Lung (tissue), 12 donors: ENCODE data around the gene SETBP1. TPM values are rescaled to one million over a fixed set of nuclear protein-coding genes. Genes with fewer than 3 reads are reported as not detected.

Experiments used
- ATAC-seq: fragments of 200-7000 bp; cut with Tn5 transposase; one replicate; pipeline ENCODE4 v1.9.1; 2020; ENCODE audit warnings: moderate number of reproducible peaks; ENCODE audit not compliant: insufficient read depth, low FRiP score
- DNase-seq, 3 donors: peaks; one replicate each; pipeline ENCODE4 v3.0.0-alpha.2; 2013 to 2017
- H3K27ac ChIP-seq, 2 donors: one replicate each; pipeline ENCODE4 v1.5.1; 2013; ENCODE audit warnings: mild to moderate bottlenecking in 2 of 2, moderate library complexity in 2 of 2, control low read depth in 1 of 2, inconsistent platforms in 1 of 2, low read depth in 1 of 2, low read length in 1 of 2
- H3K27me3 ChIP-seq, 3 donors: one replicate each; pipeline ENCODE4 v1.5.1; 2013; ENCODE audit warnings: low read length in 2 of 3; ENCODE audit not compliant: control insufficient read depth in 3 of 3, insufficient read depth in 3 of 3
- H3K36me3 ChIP-seq, 4 donors: one replicate each; pipeline ENCODE4 v1.5.1; 2013; ENCODE audit warnings: low read length in 4 of 4, mild to moderate bottlenecking in 1 of 4, moderate library complexity in 1 of 4; ENCODE audit not compliant: control insufficient read depth in 4 of 4, insufficient read depth in 4 of 4
- H3K4me1 ChIP-seq, 5 donors: one replicate each; pipeline ENCODE4 v1.5.1; 2013; ENCODE audit warnings: low read length in 5 of 5, mild to moderate bottlenecking in 2 of 5, moderate library complexity in 1 of 5; ENCODE audit not compliant: control insufficient read depth in 5 of 5, insufficient read depth in 5 of 5
- H3K4me3 ChIP-seq: one replicate; pipeline ENCODE4 v1.5.1; 2013; ENCODE audit warnings: mild to moderate bottlenecking, control low read depth, moderate library complexity
- H3K9ac ChIP-seq, 2 donors: one replicate each; pipeline ENCODE4 v1.5.1; 2013; ENCODE audit warnings: low read length in 2 of 2, control low read depth in 1 of 2; ENCODE audit not compliant: insufficient read depth in 1 of 2
- H3K9me3 ChIP-seq, 4 donors: one replicate each; pipeline ENCODE4 v1.5.1; 2013; ENCODE audit warnings: low read length in 3 of 4, mild to moderate bottlenecking in 1 of 4, moderate library complexity in 1 of 4; ENCODE audit not compliant: control insufficient read depth in 4 of 4, insufficient read depth in 3 of 4
- CTCF ChIP-seq: IDR thresholded peaks from 2 replicates; pipeline ENCODE4 v1.5.1; 2012; ENCODE audit warnings: mild to moderate bottlenecking; ENCODE audit errors: control extremely low read depth, extremely low read depth
- WGBS, 2 donors: extraction: QIAGEN DNeasy Blood & Tissue Kit; methylation state at CpG; one replicate each; pipeline ENCODE4 v1.1.7; 2013; 5-methylcytosine and 5-hydroxymethylcytosine counted together
- polyA plus RNA-seq, 2 donors: library from polyadenylated mRNA; stranded (reverse); fragments of 200-250 nt; gene quantifications; one replicate each; pipeline ENCODE4 v1.2.1, GENCODE V29; 2013
- total RNA-seq, 2 donors: library from RNA; depleted of rRNA in 1 of 2; stranded (reverse); fragments of >200 nt in 1 of 2; gene quantifications; one replicate each; pipeline ENCODE4 v1.2.1, GENCODE V29; 2014 to 2021
- donor health status: control.
- donor health status: control.
- donor health status: Bipolar disorder and iron deficiency.
- donor health status: healthy.
- donor health status: DM: yes; HTN: yes; CAD: no.

Gene SETBP1
- total and polyA plus RNA-seq, 4 donors: 1.6 to 43.8 (median 16.6) TPM

GRCh38 chr18:44836263-44836662 lies 155.6 kb downstream of the SETBP1 start:
- no peaks in the 10 kb centered on the region for H3K36me3 ChIP-seq
- H3K4me1 ChIP-seq: peaks cover 0 to 51% (median 11%) of the 10 kb centered on the region in 5 donors
- DNase-seq: no peak
- no peak overlapping the region for H3K4me3 ChIP-seq
- no peak overlapping the region for H3K9ac ChIP-seq
- ATAC-seq: no peak
- no peaks in the 10 kb centered on the region for H3K27me3 ChIP-seq
- H3K27ac ChIP-seq: no peak overlapping the region
- 81 to 91% methylated on average over 2 of the region's 2 CpGs for WGBS, 2 donors
- H3K9me3 ChIP-seq: peaks cover 0 to 2% (median 0%) of the 10 kb centered on the region in 4 donors
- TF ChIP-seq CTCF: no peak

- Histone ChIP-seq H3K27me3 (no peaks in the 10 kb centered on the region), H3K9ac (no peak overlapping the region), H3K4me3 (no peak overlapping the region), H3K9me3 (peaks cover 0 to 2% (median 0%) of the 10 kb centered on the region in 4 donors), H3K36me3 (no peaks in the 10 kb centered on the region), H3K27ac (no peak overlapping the region), H3K4me1 (peaks cover 0 to 44% (median 8%) of the 10 kb centered on the region in 5 donors)
- TF ChIP-seq CTCF: no peak
- DNase-seq (no peak), ATAC-seq (no peak)
- 87 to 93% methylated on average over 6 of the region's 6 CpGs for WGBS, 2 donors
Observed at GRCh38 chr18:44837482-44838180, 156.9 kb downstream of the SETBP1 start.

- peaks cover 0 to 44% (median 11%) of the 10 kb centered on the region in 5 donors for H3K4me1 ChIP-seq
- H3K4me3 ChIP-seq: no peak overlapping the region
- ATAC-seq (peak; percentile 80), DNase-seq (peak in 1 of 3 donors; percentile 47)
- 24 to 40% methylated on average over 7 to 8 of the region's 8 CpGs for WGBS, 2 donors
- no peak overlapping the region for H3K27ac ChIP-seq
- peaks cover 0 to 2% (median 0%) of the 10 kb centered on the region in 4 donors for H3K9me3 ChIP-seq
- no peaks in the 10 kb centered on the region for H3K27me3 ChIP-seq
- H3K36me3 ChIP-seq: no peaks in the 10 kb centered on the region
- no peak overlapping the region for H3K9ac ChIP-seq
- TF ChIP-seq CTCF: no peak
Observed at GRCh38 chr18:44838971-44839666, 158.4 kb downstream of the SETBP1 start.
